ENCODE results near the gene OVAAL. TPM values are rescaled to one million over a fixed set of nuclear protein-coding genes. Genes with fewer than 3 reads are reported as not detected.

OVAAL gene
- total RNA-seq, 2 experiments from 2014 or later, result not detected

DNA sequence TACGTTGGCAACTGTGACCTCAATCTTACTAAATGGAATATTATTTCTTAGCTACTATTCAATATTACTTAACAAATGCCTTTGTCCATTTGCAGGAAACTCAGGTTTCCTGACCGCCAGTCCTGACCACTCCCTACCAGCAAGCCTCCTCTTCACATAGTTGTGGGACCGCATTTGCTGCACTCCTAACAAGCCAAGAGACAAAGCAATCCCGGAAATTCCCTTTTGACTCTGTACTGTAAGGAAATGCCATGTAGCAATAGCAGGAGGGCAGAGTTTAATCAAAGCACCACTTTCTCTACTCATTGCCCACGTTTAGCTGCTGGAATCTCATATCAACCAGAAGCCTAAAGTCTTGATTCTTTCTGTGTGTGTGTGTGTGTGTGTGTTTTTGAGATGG, 28.3 kb upstream of the OVAAL start:
- no peak overlapping the region for H3K4me3 Mint-ChIP-seq
- H3K27me3 Mint-ChIP-seq, result peaks cover 3% of the 10 kb centered on the region
- DNase-seq, result no peak
- H3K27ac Mint-ChIP-seq, result no peak overlapping the region
- POLR2A ChIA-PET, result no interaction called here
- peaks cover 5% of the 10 kb centered on the region for H3K4me1 Mint-ChIP-seq
- H3K36me3 Mint-ChIP-seq, result no peaks in the 10 kb centered on the region
- H3K9me3 Mint-ChIP-seq, result no peaks in the 10 kb centered on the region
- no peak for ATAC-seq (ENCODE audit: low read depth)

DNA sequence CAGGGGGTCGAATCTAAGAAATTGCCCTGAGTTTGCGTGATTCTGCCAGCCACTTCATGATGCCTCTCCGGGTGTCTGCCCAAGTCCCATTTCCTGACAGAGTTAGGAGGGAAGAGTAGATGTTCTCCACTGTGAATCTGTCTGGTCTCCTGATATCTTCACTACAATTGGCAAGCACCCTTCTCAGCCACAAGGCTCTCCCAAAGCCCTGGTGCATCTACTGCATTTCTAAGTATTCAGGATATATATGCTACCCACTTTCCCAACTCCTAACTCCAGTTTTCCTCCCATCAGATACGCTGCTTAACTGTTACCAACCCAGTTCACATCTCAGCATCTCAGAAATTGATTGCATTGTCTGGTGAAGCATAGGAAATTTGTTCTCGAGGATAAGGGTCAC, 25.9 kb upstream of the OVAAL start:
- H3K9me3 Mint-ChIP-seq, result no peaks in the 10 kb centered on the region
- no peak for DNase-seq
- H3K4me3 Mint-ChIP-seq, result no peak overlapping the region
- POLR2A ChIA-PET, result no interaction called here
- H3K4me1 Mint-ChIP-seq, result peaks cover 3% of the 10 kb centered on the region
- ATAC-seq (ENCODE audit: low read depth), result no peak
- H3K36me3 Mint-ChIP-seq, result no peaks in the 10 kb centered on the region
- peaks cover 6% of the 10 kb centered on the region for H3K27me3 Mint-ChIP-seq
- no peak overlapping the region for H3K27ac Mint-ChIP-seq

DNA sequence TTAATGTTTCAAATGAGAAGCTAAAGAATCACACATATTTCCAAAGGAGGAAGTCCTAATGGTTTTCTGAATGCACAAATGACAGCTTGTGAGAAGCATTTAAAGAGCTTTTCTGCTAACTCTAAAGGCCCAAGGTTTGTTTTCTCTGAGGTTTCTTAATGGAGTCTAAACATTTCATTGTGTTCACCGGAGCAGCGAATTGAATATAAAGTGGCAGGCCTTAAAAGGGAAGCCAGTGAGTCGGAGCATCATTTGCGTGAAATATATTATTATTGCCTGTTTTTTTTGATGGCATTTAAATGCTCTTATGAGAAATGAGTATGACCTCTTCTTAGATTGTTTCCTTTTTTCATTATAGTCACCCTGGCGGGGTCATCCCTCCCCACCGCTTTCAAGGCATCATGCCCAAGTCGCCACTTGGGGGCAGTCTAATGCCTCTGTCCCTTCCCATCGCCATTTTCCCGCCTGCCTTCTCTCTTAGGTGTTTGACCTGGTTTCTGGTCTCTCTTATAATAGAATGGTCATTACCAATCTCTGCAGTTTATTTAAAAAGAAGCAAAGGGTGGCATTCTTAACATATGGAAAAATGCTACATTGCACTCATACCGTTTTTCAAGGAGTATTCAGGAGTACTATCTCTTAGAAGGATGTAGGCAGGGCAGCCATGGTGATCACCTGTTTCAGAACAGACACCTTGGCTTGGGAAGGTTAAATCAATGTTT, 25.3 kb upstream of the OVAAL start:
- Mint-ChIP-seq H3K4me1 (peaks cover 3% of the 10 kb centered on the region), H3K27ac (no peak overlapping the region), H3K36me3 (no peaks in the 10 kb centered on the region), H3K27me3 (peaks cover 11% of the 10 kb centered on the region), H3K9me3 (no peaks in the 10 kb centered on the region), H3K4me3 (no peak overlapping the region)
- ATAC-seq (ENCODE audit: low read depth), result peak; percentile 61
- peak; percentile 67 for DNase-seq
- POLR2A ChIA-PET, result no interaction called here

DNA sequence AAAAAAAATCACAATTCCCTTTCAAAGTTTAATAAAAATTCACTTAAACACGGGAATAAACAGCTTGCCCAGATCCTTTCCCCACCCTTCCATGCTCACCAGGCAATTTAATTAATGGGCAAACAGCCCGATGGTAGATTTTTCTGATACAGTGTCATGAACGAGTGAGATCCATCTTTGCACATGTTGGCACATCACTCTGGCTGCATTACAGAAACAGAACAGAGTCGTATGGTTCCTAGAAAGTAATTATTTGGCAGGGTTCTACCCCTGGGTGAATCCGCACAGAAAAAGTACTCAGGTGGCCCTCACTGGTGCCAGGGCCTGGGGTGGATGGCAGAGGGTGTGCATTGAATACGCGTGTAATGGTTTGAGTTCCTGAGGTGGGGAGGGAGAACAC, 24.6 kb upstream of the OVAAL start:
- peaks cover 3% of the 10 kb centered on the region for H3K4me1 Mint-ChIP-seq
- H3K9me3 Mint-ChIP-seq, result no peaks in the 10 kb centered on the region
- no peak overlapping the region for H3K27ac Mint-ChIP-seq
- DNase-seq, result no peak
- POLR2A ChIA-PET, result no interaction called here
- ATAC-seq (ENCODE audit: low read depth), result no peak
- no peak overlapping the region for H3K4me3 Mint-ChIP-seq
- H3K36me3 Mint-ChIP-seq, result no peaks in the 10 kb centered on the region
- peaks cover 12% of the 10 kb centered on the region for H3K27me3 Mint-ChIP-seq

DNA sequence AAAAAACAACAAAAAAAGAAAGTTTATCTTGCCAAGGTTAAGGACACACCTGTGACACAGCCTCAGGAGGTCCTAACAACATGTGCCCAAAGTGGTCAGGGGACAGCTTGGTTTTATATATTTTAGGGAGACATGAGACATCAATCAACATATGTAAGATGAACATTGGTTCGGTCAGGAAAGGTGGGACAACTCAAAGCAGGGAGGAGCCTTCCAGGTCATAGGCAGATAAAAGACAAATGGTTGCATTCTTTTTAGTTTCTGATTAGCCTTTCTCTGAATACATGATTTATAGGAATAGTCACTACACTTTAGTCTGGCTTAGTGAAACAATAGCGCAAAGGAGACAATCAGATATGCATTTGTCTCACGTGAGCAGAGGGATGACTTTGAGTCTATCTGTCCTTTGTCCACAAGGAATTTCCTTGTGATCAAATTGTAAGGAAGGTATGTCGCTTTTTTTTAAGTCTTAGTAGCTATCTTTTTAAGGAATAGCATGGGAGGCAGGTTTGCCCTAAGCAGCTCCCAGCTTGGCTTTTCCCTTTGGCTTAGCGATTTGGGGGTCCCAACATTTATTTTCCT, 23.3 kb upstream of the OVAAL start:
- Mint-ChIP-seq H3K4me1 (peaks cover 3% of the 10 kb centered on the region), H3K36me3 (no peaks in the 10 kb centered on the region), H3K27ac (no peak overlapping the region), H3K9me3 (no peaks in the 10 kb centered on the region), H3K4me3 (no peak overlapping the region), H3K27me3 (peaks cover 12% of the 10 kb centered on the region)
- DNase-seq (no peak), ATAC-seq (ENCODE audit: low read depth) (no peak)
- POLR2A ChIA-PET, result interaction anchor here (0.6 kb wide), 1 partner anchor 1553 kb away, joined by 3 read pairs; no protein-coding TSS in a partner anchor

DNA sequence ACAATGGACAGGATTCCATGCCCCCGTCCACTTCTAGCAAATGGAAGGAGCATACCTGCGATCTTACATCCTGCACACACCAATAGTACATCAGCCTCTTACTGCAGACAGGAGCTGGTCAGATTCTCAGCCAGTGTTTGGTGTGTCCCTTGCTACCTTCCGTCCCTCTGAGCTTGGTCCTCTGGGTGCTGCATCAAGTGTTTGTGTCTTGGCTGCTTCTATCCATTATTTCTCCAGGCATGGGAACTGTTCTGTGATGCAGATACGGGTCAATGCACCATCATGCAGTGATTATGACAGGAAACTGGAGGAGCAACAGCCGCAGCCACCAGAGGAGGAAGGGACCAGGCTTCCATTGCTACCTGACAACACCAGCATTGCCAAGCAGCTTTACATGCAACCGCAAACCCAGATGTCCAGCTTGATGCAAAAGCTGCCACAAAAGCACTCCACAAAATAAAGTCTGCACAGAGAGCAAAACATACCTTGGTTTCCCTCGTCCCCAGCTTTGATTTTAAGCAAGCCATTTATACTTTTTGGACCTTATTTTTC, 21.9 kb upstream of the OVAAL start:
- POLR2A ChIA-PET, result no interaction called here
- ATAC-seq (ENCODE audit: low read depth) (no peak), DNase-seq (no peak)
- H3K4me1 Mint-ChIP-seq, result peaks cover 3% of the 10 kb centered on the region
- H3K27me3 Mint-ChIP-seq, result peaks cover 12% of the 10 kb centered on the region
- no peak overlapping the region for H3K4me3 Mint-ChIP-seq
- no peak overlapping the region for H3K27ac Mint-ChIP-seq
- no peaks in the 10 kb centered on the region for H3K36me3 Mint-ChIP-seq
- H3K9me3 Mint-ChIP-seq, result no peaks in the 10 kb centered on the region

DNA sequence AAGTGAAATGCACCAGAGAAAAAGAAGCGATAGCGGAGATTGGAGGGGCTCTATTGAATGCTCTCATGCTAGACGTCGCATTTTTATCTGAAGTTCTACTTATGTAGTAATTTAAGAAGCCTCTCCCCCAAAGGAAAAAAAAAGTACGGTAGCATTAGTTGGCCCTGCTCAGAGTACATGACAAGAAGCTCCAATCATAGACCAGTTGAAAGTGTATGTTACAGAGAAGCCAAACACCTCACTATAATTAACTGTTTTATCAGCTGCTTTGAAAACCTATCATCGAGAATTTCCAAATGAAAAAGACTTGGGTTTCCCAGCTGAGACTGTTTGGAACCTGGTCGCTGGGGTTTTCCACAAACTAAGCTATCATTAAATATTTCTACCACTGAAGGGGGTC, 19.6 kb upstream of the OVAAL start:
- Mint-ChIP-seq H3K27ac (no peak overlapping the region), H3K36me3 (no peaks in the 10 kb centered on the region), H3K27me3 (peaks cover 16% of the 10 kb centered on the region), H3K9me3 (no peaks in the 10 kb centered on the region), H3K4me3 (no peak overlapping the region), H3K4me1 (no peaks in the 10 kb centered on the region)
- ATAC-seq (ENCODE audit: low read depth) (no peak), DNase-seq (no peak)
- POLR2A ChIA-PET, result no interaction called here

DNA sequence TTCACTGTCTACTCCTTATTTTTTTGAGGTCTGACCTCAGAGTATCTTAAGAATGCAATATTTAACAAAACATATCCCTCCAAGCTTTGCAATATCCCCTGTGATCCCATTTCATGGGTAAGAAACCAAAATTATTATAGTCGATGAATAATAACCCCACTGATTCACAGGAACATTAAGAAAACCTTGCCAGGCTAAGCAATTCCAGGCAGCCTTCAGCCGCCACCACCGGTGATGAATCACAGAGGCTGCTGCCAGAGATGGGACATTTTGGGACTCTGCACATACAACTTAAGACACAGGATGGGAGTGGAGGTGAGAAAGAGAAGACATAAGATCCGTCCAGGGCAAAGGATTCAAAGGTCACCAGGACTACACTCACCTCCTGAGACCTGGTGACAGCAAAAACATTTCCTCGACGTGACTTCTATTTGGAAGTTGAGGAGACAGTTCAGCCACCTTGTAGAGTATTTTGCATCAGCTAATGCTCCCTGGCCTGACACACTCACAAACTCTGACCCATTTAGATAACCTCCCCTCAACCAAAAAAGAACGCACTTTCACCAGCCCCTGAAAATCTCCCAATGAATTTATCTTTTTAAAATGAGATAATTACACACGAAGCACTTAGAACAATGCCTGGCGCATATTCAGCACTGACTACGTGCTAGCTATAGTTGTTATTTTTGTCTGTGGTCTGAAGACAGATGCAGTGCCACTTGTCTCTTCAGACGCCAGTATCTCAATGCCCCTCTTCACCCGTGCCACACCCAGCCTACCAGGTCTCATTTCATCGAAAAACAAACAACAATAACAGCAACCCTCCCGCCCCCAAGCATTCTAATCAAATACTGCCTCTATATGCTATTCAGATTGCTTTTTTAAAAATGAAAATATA, 17.8 kb upstream of the OVAAL start:
- Mint-ChIP-seq H3K27me3 (peaks cover 10% of the 10 kb centered on the region), H3K9me3 (no peaks in the 10 kb centered on the region), H3K4me3 (no peak overlapping the region), H3K27ac (no peak overlapping the region), H3K4me1 (no peaks in the 10 kb centered on the region), H3K36me3 (no peaks in the 10 kb centered on the region)
- ATAC-seq (ENCODE audit: low read depth) (no peak), DNase-seq (no peak)
- POLR2A ChIA-PET, result no interaction called here

DNA sequence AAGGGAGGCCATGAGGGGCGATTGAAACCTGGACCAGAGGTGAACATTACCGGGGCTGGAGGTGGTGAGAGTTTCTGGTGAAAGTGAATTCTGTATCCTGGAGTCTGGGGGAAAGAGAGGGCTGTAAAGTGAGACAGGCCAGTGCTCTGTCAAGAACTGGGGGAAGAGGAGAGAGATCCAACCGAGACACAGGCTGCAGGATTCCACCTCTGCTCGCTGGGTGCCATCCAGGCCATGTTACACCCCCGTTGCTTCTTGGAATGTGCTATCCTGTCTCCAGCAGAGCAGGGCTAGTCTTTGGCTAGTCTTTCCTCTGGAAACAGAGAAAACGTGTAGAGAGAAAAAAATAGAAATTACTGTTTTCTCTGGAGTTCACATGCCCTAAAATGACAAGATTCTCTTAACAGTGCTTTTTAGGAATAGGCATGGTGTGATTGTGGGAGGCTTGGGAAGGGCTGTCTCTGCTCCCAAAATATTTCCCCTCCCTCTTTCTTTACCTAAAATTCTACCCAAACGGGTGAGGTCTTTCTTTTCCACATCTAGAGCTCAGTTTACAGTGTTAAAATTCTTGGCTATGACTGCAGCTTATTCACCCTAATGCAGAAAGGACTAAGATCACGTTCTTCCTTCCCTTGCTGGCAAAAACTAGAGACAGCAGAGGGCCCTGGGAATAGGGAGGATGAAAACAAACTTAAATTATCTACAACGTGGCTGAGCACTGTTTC, 16.5 kb upstream of the OVAAL start:
- POLR2A ChIA-PET, result no interaction called here
- DNase-seq (no peak), ATAC-seq (ENCODE audit: low read depth) (no peak)
- H3K9me3 Mint-ChIP-seq, result no peaks in the 10 kb centered on the region
- no peak overlapping the region for H3K4me3 Mint-ChIP-seq
- H3K27me3 Mint-ChIP-seq, result peaks cover 12% of the 10 kb centered on the region
- no peaks in the 10 kb centered on the region for H3K36me3 Mint-ChIP-seq
- H3K4me1 Mint-ChIP-seq, result no peaks in the 10 kb centered on the region
- H3K27ac Mint-ChIP-seq, result no peak overlapping the region

DNA sequence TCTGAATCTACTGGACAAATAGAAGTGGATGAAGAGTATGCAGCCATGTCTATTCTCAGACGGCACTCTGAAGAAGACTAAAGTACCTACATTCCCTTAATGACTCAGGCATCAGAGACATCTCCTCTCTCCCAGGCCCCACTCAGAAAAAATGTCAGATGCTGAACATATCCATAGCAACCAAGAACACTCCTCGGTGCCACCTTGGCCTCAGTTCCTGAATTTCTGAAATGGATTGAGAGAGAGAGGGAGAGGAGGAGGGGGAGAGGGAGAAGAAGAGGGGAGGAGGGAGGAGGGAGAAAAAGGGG, 16.0 kb upstream of the OVAAL start:
- DNase-seq, result no peak
- H3K36me3 Mint-ChIP-seq, result no peaks in the 10 kb centered on the region
- POLR2A ChIA-PET, result no interaction called here
- H3K4me1 Mint-ChIP-seq, result no peaks in the 10 kb centered on the region
- H3K27me3 Mint-ChIP-seq, result peaks cover 12% of the 10 kb centered on the region
- H3K4me3 Mint-ChIP-seq, result no peak overlapping the region
- H3K9me3 Mint-ChIP-seq, result no peaks in the 10 kb centered on the region
- H3K27ac Mint-ChIP-seq, result no peak overlapping the region
- ATAC-seq (ENCODE audit: low read depth), result no peak

DNA sequence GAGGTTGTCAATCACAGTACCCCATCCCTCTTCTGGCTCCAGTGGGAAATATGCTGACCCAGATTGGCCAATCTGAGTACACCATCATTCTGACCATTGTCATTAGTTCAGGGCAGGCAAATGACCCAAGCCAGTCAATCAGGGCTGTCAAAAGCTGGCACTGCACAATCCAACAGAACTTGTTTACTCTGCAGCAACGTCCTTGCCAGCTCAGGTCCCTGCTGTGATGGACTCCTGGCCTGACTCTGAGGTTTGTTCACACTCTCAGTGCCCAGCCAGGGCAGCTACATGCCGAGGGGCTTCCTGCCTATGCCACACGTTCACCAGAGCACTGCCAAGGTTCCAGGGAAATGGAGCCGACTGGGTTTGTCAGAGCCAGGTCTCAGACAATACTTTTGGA, 14.7 kb upstream of the OVAAL start:
- Mint-ChIP-seq H3K36me3 (no peaks in the 10 kb centered on the region), H3K27me3 (peaks cover 6% of the 10 kb centered on the region), H3K4me1 (no peaks in the 10 kb centered on the region), H3K27ac (no peak overlapping the region), H3K9me3 (no peaks in the 10 kb centered on the region), H3K4me3 (no peak overlapping the region)
- no peak for DNase-seq
- ATAC-seq (ENCODE audit: low read depth), result no peak
- POLR2A ChIA-PET, result no interaction called here

DNA sequence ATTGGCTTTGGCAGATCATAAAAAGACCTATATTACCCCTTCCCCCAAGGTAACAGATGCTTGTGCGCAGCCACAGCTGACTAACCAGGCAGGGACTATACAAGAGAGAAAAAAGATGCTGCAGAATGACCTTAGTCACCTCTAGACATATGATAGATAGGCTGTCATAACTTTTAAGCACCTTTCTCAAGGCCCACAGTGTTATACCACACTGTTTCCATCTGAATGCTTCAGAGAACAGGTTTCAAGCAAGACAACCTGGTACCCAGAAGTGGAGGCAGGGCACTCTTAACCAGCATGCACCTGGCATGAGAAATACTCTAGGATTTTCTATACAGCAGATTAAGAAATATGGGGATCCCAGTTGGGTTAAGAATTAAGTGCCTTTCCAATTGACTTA, 12.8 kb upstream of the OVAAL start:
- Mint-ChIP-seq H3K9me3 (no peaks in the 10 kb centered on the region), H3K36me3 (no peaks in the 10 kb centered on the region), H3K27ac (no peak overlapping the region), H3K4me1 (no peaks in the 10 kb centered on the region), H3K4me3 (no peak overlapping the region), H3K27me3 (peaks cover 6% of the 10 kb centered on the region)
- DNase-seq (no peak), ATAC-seq (ENCODE audit: low read depth) (no peak)
- POLR2A ChIA-PET, result no interaction called here

DNA sequence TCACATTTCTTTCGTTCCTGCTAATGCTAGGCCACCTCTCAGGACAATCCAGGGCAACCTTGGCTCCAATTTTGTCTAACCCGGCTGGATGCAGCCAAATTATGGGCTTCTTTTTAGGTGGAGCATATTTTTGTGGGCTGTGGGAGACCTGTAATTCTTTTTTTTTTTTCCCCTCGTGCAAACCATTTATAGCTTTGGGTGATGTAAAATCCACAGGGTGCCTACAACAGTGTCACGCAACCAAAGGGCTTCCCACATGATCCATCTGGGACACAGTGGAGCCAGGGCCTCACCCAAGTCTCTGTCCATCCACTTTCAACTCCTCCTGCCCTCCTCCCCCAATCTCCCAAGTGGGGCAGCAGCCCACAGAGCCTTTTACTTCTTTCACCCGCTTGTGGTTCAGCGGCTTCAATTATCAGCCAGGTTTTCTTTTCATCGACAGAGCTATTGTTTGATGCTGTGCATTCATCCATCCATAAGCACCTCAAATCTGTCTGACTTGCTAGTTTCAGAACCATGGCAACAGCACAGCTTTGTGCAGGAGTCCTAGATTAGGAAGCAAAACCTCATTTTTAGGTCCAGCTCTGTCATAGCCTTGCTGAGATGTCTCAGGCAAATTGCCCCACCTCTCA, 10.0 kb upstream of the OVAAL start:
- DNase-seq (no peak), ATAC-seq (ENCODE audit: low read depth) (no peak)
- Mint-ChIP-seq H3K9me3 (no peaks in the 10 kb centered on the region), H3K4me3 (no peak overlapping the region), H3K27me3 (peaks cover 8% of the 10 kb centered on the region), H3K4me1 (no peaks in the 10 kb centered on the region), H3K36me3 (no peaks in the 10 kb centered on the region), H3K27ac (no peak overlapping the region)
- POLR2A ChIA-PET, result no interaction called here

Data from activated naive CD8-positive, alpha-beta T cell treated with anti-CD3 and anti-CD28 coated beads, Interleukin-2, amount 10 ng/mL, durations not matched to agents 7 days and 5 days (primary cell).